ENCODE measurements around the gene FBLN1. TPM values are rescaled to one million over a fixed set of nuclear protein-coding genes. Genes with fewer than 3 reads are reported as not detected.

Gene FBLN1
- total RNA-seq, 2 donors from 2014 or later = 0.32 to 0.65 TPM

- H3K36me3 Mint-ChIP-seq (ENCODE audit: low read depth) = no peaks in the 10 kb centered on the region
- peaks cover 5% of the 10 kb centered on the region for H3K4me1 Mint-ChIP-seq
- H3K27ac Mint-ChIP-seq = no peak overlapping the region
- ATAC-seq (replicated peaks) = no peak
- H3K4me3 Mint-ChIP-seq = no peak overlapping the region
- peaks cover 29% of the 10 kb centered on the region for H3K27me3 Mint-ChIP-seq
- H3K9me3 Mint-ChIP-seq = no peaks in the 10 kb centered on the region
Observed at GRCh38 chr22:45642986-45643385, 140.3 kb downstream of the FBLN1 start.

- Mint-ChIP-seq H3K4me3 (no peak overlapping the region), H3K27ac (no peak overlapping the region), H3K36me3 (ENCODE audit: low read depth) (no peaks in the 10 kb centered on the region), H3K4me1 (no peaks in the 10 kb centered on the region), H3K9me3 (no peaks in the 10 kb centered on the region), H3K27me3 (peaks cover 19% of the 10 kb centered on the region)
- no peak for ATAC-seq (replicated peaks)
Observed at GRCh38 chr22:45644714-45645113, 142.0 kb downstream of the FBLN1 start.

GRCh38 chr22:45645150-45645525 lies 142.5 kb downstream of the FBLN1 start:
- no peaks in the 10 kb centered on the region for H3K36me3 Mint-ChIP-seq (ENCODE audit: low read depth)
- no peak overlapping the region for H3K27ac Mint-ChIP-seq
- no peak for ATAC-seq (replicated peaks)
- H3K4me1 Mint-ChIP-seq = no peaks in the 10 kb centered on the region
- no peaks in the 10 kb centered on the region for H3K9me3 Mint-ChIP-seq
- H3K4me3 Mint-ChIP-seq = no peak overlapping the region
- peaks cover 17% of the 10 kb centered on the region for H3K27me3 Mint-ChIP-seq

- ATAC-seq (replicated peaks) = peak; percentile 96
- peak overlapping the region; percentile 37 for H3K4me3 Mint-ChIP-seq
- H3K27me3 Mint-ChIP-seq = peaks cover 17% of the 10 kb centered on the region
- no peak overlapping the region for H3K27ac Mint-ChIP-seq
- H3K36me3 Mint-ChIP-seq (ENCODE audit: low read depth) = no peaks in the 10 kb centered on the region
- no peaks in the 10 kb centered on the region for H3K4me1 Mint-ChIP-seq
- H3K9me3 Mint-ChIP-seq = no peaks in the 10 kb centered on the region
Observed at GRCh38 chr22:45645526-45646414, 143.1 kb downstream of the FBLN1 start.

- H3K9me3 Mint-ChIP-seq = no peaks in the 10 kb centered on the region
- no peak overlapping the region for H3K4me3 Mint-ChIP-seq
- H3K36me3 Mint-ChIP-seq (ENCODE audit: low read depth) = no peaks in the 10 kb centered on the region
- H3K27me3 Mint-ChIP-seq = peaks cover 17% of the 10 kb centered on the region
- ATAC-seq (replicated peaks) = no peak
- no peak overlapping the region for H3K27ac Mint-ChIP-seq
- H3K4me1 Mint-ChIP-seq = no peaks in the 10 kb centered on the region
Observed at GRCh38 chr22:45647532-45648225, 145.0 kb downstream of the FBLN1 start.

- no peak overlapping the region for H3K27ac Mint-ChIP-seq
- H3K4me1 Mint-ChIP-seq = no peaks in the 10 kb centered on the region
- no peak for ATAC-seq (replicated peaks)
- no peaks in the 10 kb centered on the region for H3K36me3 Mint-ChIP-seq (ENCODE audit: low read depth)
- H3K4me3 Mint-ChIP-seq = no peak overlapping the region
- H3K27me3 Mint-ChIP-seq = peaks cover 23% of the 10 kb centered on the region
- no peaks in the 10 kb centered on the region for H3K9me3 Mint-ChIP-seq
Observed at GRCh38 chr22:45648301-45649117, 145.8 kb downstream of the FBLN1 start.

GRCh38 chr22:45649809-45650208 lies 147.1 kb downstream of the FBLN1 start:
- no peaks in the 10 kb centered on the region for H3K36me3 Mint-ChIP-seq (ENCODE audit: low read depth)
- no peaks in the 10 kb centered on the region for H3K9me3 Mint-ChIP-seq
- H3K4me1 Mint-ChIP-seq = no peaks in the 10 kb centered on the region
- no peak overlapping the region for H3K4me3 Mint-ChIP-seq
- no peak overlapping the region for H3K27ac Mint-ChIP-seq
- ATAC-seq (replicated peaks) = no peak
- peaks cover 26% of the 10 kb centered on the region for H3K27me3 Mint-ChIP-seq

GRCh38 chr22:45650721-45651120 lies 148.0 kb downstream of the FBLN1 start:
- ATAC-seq (replicated peaks) = no peak
- H3K27me3 Mint-ChIP-seq = peaks cover 24% of the 10 kb centered on the region
- no peaks in the 10 kb centered on the region for H3K36me3 Mint-ChIP-seq (ENCODE audit: low read depth)
- H3K9me3 Mint-ChIP-seq = no peaks in the 10 kb centered on the region
- H3K27ac Mint-ChIP-seq = no peak overlapping the region
- no peaks in the 10 kb centered on the region for H3K4me1 Mint-ChIP-seq
- no peak overlapping the region for H3K4me3 Mint-ChIP-seq

Other genes with a start within 250 kb of the FBLN1 start
- gene UPK3A, start 217.9 kb upstream of the FBLN1 start, total RNA-seq = not detected
- gene FAM118A, start 192.9 kb upstream of the FBLN1 start, total RNA-seq = 10 to 100 TPM; 64.3 to 99.4 TPM
- gene SMC1B, start 89.3 kb upstream of the FBLN1 start, total RNA-seq = 1 to 10 TPM in 1 of 2 donors, under 1 TPM in 1; 0.43 to 1.7 TPM
- gene RIBC2, start 89.2 kb upstream of the FBLN1 start, total RNA-seq = 10 to 100 TPM in 1 of 2 donors, 1 to 10 TPM in 1; 6.5 to 11.1 TPM
- 10 to 100 TPM; 55.8 to 89.1 TPM for gene ATXN10, start 169.0 kb downstream of the FBLN1 start, total RNA-seq

Data from activated T-helper 17 cell treated with anti-CD3 and anti-CD28 coated beads, Interleukin-2, amount 50 U/mL, for 72 hours (primary cell).